GM06990 (cell line): ENCODE data around the gene TUBA4B.
A peak's percentile ranks its signal among the peaks of the same experiment; 100 is the strongest.
"Not testable (repeated sequence)": the region's sequence is repeated elsewhere in the genome, so short reads cannot be mapped to it uniquely, and the experiment has no call there.

Experiments used
- DNase-seq: peaks from one replicate; pipeline ENCODE4 v3.0.0-alpha.2; 2011; ENCODE audit not compliant: insufficient read length; ENCODE audit errors: extremely low read depth
- H3K27me3 ChIP-seq: replicated peaks from 2 replicates; pipeline ENCODE4 v1.6.0; 2011; ENCODE audit warnings: low read length; ENCODE audit not compliant: control insufficient read depth, insufficient read depth
- H3K36me3 ChIP-seq: 2 replicates; pipeline ENCODE4 v1.5.1; 2011; ENCODE audit warnings: low read length; ENCODE audit not compliant: control insufficient read depth, insufficient read depth
- H3K4me3 ChIP-seq: replicated peaks from 2 replicates; pipeline ENCODE4 v1.5.1; 2011; ENCODE audit warnings: low read depth, mild to moderate bottlenecking, control low read depth, low read length
- TF ChIP-seq, protein P1 (sequence below): IDR thresholded peaks from 2 replicates; pipeline ENCODE4 v1.5.1; 2011; ENCODE audit warnings: low read length, control low read depth, mild to moderate bottlenecking, inconsistent platforms; ENCODE audit not compliant: insufficient read depth, poor library complexity, severe bottlenecking

TUBA4B gene

GRCh38 chr2:219308142-219309101 is 55.4 kb downstream of the TUBA4B start:
- Histone ChIP-seq H3K36me3 (no peaks in the 10 kb centered on the region), H3K27me3 (peaks cover 1% of the 10 kb centered on the region), H3K4me3 (no peak overlapping the region)
- TF ChIP-seq, protein P1, sequence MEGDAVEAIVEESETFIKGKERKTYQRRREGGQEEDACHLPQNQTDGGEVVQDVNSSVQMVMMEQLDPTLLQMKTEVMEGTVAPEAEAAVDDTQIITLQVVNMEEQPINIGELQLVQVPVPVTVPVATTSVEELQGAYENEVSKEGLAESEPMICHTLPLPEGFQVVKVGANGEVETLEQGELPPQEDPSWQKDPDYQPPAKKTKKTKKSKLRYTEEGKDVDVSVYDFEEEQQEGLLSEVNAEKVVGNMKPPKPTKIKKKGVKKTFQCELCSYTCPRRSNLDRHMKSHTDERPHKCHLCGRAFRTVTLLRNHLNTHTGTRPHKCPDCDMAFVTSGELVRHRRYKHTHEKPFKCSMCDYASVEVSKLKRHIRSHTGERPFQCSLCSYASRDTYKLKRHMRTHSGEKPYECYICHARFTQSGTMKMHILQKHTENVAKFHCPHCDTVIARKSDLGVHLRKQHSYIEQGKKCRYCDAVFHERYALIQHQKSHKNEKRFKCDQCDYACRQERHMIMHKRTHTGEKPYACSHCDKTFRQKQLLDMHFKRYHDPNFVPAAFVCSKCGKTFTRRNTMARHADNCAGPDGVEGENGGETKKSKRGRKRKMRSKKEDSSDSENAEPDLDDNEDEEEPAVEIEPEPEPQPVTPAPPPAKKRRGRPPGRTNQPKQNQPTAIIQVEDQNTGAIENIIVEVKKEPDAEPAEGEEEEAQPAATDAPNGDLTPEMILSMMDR, result no peak
- DNase-seq, result peak; percentile 43

GRCh38 chr2:219309278-219309677 is 56.2 kb downstream of the TUBA4B start, which contains the start of gene PTPRN:
PTPRN (minus strand) TSS chr2:219309401; CDS start chr2:219309332, 69 bp downstream.
- TF ChIP-seq, protein P1, result no peak
- Histone ChIP-seq H3K4me3 (no peak within 1 kb of the TSS), H3K27me3 (peaks cover 1% of the 10 kb centered on the region), H3K36me3 (no peaks in the 10 kb centered on the region)
- DNase-seq, result no peak

DNA sequence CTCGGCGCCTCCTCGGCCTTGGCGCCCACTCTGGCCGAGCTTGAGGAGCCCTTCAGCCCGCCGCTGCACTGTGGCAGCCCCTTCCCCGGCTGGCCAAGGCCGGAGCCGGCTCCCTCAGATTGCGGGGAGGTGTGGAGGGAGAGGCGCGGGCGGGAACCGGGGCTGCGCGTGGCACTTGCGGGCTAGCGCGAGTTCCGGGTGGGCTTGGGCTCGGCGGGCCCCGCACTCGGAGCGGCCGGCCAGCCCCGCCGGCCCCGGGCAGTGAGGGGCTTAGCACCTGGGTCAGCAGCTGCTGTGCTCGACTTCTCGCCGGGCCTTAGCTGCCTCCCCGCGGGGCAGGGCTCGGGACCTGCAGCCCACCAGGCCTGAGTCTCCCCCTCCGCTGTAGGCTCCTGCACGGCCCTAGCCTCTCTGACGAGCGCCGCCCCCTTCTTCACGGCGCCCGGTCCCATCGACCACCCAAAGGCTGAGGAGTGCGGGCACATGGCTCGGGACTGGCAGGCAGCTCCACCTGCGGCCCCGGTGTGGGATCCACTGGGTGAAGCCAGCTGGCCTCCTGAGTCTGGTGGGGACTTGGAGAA is 59.7 kb downstream of the TUBA4B start:
- not testable (repeated sequence) for H3K27me3 ChIP-seq, DNase-seq, H3K36me3 ChIP-seq, H3K4me3 ChIP-seq

DNA sequence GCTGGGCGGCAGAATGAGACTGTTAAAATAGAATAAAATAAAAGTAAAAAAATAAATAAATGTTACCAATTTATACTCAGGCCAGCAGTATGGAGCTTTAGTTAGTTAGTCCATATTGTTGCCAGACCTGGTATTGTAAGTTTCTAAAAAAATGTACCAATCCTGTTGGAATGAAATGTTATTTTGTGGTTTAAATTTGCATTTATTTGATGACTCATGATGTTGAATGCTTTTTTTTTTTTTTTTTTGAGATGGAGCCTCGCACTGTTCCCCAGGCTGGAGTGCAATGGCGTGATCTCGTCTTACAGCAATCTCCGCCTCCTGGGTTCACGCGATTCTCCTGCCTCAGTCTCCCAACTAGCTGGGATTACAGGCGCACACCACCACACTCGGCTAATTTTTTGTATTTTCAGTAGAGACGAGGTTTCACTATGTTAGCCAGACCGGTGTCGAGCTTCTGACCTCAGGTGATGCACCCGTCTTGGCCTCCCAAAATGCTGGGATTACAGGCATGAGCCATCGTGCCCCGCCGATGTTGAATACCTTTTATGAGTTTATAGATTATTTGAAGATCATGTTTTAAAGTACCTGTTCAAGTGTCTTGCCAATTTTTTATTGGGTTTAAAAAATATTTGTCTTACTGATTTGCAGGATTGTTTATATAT is 61.9 kb downstream of the TUBA4B start:
- no peak for DNase-seq
- H3K4me3 ChIP-seq, result no peak overlapping the region
- TF ChIP-seq, protein P1, result no peak
- peaks cover 1% of the 10 kb centered on the region for H3K27me3 ChIP-seq
- H3K36me3 ChIP-seq, result no peaks in the 10 kb centered on the region
